ENCODE measurements around the gene SPIRE2.
"Not testable (repeated sequence)": the region's sequence is repeated elsewhere in the genome, so short reads cannot be mapped to it uniquely, and the experiment has no call there.

The SPIRE2 gene

GRCh38 chr16:89906140-89907025 lies 78.1 kb downstream of the SPIRE2 start:
- no peak for DNase-seq (ENCODE audit: low read depth, low spot score)
- no peak overlapping the region for H3K4me3 ChIP-seq (ENCODE audit: low read length)

DNA sequence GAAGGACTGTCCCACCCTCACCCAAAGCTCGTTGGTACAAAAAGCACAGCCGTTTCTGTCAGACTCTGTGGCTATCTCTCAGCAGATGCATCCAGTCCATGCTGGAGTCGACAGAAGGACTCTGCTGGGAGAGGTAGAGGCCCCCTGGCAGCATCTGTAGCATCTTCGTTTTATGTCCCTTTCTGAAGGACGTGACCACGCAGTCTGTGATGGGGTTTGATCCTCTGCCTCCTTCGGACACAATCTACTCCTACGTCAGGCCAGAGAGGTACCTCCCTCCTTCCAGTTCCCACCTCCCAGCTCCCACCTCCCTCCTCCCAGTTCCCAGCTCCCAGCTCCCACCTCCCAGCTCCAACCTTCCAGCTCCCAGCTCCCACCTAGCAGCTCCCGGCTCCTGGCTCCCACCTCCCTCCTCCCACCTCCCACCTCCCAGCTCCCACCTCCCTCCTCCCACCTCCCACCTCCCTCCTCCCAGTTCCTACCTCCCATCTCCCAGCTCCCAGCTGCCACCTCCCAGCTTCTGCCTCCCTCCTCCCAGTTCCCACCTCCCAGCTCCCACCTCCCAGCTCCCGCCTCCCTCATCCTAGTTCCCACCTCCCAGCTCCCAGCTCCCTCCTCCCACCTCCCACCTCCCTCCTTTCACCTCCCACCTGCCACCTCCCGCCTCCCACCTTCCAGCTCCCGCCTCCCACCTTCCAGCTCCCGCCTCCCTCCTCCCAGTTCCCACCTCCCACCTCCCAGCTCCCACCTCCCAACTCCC lies 79.0 kb downstream of the SPIRE2 start:
- H3K4me3 ChIP-seq (ENCODE audit: low read length), result no peak overlapping the region

DNA sequence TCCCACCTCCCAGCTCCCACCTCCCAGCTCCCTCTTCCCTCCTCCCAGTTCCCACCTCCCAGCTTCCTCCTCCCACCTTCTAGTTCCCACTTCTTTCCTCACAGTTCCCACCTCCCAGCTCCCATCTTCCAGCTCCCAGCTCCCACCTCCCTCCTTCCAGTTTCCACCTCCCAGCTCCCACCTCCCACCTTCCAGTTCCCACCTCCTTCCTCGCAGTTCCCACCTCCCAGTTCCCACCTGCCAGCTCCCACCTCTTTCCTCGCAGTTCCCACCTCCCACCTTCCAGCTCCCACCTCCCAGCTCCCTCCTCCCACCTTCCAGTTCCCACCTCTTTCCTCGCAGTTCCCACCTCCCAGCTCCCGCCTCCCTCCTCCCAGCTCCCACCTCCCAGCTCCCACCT lies 80.0 kb downstream of the SPIRE2 start:
- no peak overlapping the region for H3K4me3 ChIP-seq (ENCODE audit: low read length)
- DNase-seq (ENCODE audit: low read depth, low spot score), result no peak

More for the DNA sequence above, 79.0 kb downstream of the SPIRE2 start:
- DNase-seq (ENCODE audit: low read depth, low spot score), result no peak

DNA sequence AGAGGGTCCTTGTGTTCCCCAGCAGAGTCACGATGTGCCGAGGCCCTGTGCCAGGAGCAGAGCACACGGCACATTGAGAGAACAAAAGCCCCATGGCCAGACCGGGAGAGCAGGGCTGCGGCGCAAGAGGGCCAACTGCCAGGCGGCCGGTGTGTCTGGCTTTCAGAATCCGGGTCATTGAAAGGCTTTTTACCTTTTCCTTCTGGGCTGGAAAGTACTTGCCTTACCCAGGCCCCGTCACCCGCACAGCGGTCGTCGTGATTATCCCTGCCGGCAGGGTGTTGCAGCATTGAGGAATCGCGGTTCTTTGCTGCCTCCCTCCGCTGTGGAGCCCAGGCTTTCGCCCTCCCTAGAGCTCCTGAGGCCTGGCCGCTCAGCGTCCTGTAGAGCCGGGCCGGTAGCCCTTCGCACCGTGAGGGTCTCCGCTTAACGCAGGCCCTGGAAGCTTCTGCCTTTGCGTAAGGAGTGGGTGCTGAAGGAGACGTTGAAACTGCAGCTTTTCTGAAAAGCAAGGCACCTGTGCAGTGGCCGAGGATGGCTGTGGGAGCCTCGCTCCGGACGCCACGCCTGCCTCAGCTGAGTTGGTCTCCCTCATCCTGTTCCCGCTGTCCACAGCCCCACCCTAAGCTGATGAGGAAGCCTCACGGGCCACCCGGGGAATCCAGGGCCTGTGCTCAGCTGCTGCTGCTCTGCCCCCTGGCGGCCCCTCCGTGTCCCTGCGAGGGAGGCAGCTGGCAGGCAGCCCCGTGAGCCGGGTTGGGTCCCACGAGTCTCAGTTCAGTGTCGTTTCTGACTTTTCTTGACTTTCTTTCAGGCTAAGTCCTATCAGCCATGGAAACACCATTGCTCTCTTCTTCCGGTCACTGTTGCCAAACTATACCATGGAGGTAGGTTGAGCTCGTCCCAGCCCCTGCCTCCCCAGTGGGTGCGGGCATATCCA lies 81.8 kb downstream of the SPIRE2 start:
- no peak overlapping the region for H3K4me3 ChIP-seq (ENCODE audit: low read length)
- DNase-seq (ENCODE audit: low read depth, low spot score), result peak; percentile 32

DNA sequence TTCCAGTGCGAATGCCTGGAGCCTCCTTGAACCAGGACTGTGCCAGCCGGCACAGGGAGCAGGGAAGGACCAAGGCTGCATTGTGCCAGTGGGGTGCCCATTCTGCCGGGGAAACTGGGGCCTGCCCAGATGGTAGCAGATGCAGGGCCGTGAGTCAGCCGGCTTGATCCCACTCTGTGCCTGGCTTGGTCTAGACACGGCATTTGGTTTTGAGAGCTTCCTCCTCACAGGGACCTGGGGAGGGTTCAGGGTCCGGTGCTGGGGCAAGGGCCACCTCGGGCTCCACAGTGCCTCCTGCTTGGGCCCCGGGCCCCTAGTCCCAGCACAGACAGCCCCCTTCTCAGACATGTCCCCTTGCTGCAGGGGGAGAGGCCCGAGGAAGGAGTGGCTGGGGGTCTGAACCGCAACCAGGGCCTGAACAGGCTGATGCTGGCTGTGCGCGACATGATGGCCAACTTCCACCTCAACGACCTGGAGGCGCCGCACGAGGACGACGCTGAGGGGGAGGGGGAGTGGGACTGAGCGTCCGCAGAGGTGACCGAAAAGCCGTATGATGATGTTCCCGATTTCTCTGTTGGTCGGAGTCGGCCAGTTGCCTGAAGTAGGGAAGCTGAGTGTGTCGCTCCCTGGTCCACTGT lies 82.6 kb downstream of the SPIRE2 start:
- DNase-seq (ENCODE audit: low read depth, low spot score), result no peak
- H3K4me3 ChIP-seq (ENCODE audit: low read length), result no peak overlapping the region

DNA sequence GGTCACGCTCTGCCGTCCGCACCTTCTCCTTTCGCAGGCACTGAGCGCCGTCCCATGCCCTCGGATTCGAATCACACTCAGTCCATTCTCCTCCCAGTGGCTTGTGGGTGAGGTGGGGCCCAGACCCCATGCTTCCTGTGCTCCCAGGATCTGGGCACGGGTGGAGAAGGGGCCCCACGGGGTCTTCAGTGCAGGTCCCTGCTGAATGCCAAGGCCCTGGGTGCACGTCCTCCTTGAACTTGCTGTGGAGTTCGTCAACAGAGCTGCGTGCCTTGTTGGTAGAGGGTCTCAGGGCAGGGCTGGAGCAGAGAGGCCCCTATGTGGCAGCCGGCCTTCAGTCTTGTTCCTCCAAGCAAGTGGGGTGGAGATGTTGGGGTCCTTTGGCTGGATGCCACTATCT lies 83.1 kb downstream of the SPIRE2 start:
- no peak overlapping the region for H3K4me3 ChIP-seq (ENCODE audit: low read length)
- no peak for DNase-seq (ENCODE audit: low read depth, low spot score)

DNA sequence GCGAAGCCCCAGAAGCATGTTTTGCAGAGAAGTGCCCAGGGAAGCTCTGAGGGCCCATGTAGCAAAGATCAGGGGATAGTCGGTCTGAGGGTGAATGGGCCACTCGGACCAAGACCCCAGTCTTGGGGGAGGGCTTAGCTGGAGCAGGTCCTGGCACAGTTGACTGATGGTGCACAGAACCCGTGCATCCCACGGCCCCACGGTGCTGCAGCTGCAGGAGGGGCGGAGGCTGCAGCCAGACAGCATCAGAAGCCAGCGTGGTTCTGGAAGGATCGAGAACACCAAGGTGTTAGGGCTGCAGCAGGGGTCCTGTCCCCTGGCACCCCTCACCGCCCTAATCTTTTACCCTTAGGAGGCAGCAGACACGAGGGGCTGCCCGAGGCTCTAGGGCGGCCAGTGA lies 83.9 kb downstream of the SPIRE2 start:
- DNase-seq (ENCODE audit: low read depth, low spot score), result no peak
- no peak overlapping the region for H3K4me3 ChIP-seq (ENCODE audit: low read length)

DNA sequence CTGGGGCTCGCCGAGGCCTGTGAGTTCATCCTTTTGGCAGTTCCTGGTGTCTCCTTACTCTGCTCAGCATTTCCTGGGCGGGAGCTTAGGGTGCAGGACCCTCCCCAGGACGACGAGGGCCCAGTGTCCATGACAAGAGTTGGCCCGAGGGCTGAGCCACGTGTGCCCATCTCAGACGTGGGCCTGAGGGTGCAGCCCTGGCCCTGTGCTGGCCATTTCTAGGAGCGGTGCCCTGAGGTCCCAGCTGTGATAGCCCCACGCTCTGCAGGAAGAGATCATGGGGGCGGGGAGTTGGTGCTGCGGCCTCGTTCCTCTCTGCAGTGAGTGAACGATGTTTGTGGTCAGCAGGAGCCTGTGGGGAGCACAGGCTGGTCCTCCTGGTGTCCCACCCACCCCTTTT lies 84.4 kb downstream of the SPIRE2 start:
- DNase-seq (ENCODE audit: low read depth, low spot score), result no peak
- no peak overlapping the region for H3K4me3 ChIP-seq (ENCODE audit: low read length)

- no peak for DNase-seq (ENCODE audit: low read depth, low spot score)
- H3K4me3 ChIP-seq (ENCODE audit: low read length), result no peak overlapping the region
Measured at GRCh38 chr16:89913408-89914387, 85.4 kb downstream of the SPIRE2 start.

- not testable (repeated sequence) for DNase-seq (ENCODE audit: low read depth, low spot score); H3K4me3 ChIP-seq (ENCODE audit: low read length)
Measured at GRCh38 chr16:89914642-89915285, 86.5 kb downstream of the SPIRE2 start.

GRCh38 chr16:89915303-89916232 lies 87.3 kb downstream of the SPIRE2 start:
- DNase-seq (ENCODE audit: low read depth, low spot score), result no peak
- no peak overlapping the region for H3K4me3 ChIP-seq (ENCODE audit: low read length)

GRCh38 chr16:89917773-89918452 lies 89.6 kb downstream of the SPIRE2 start:
- DNase-seq (ENCODE audit: low read depth, low spot score), result peak; percentile 93
- H3K4me3 ChIP-seq (ENCODE audit: low read length), result peak overlapping the region; percentile 52

DNA sequence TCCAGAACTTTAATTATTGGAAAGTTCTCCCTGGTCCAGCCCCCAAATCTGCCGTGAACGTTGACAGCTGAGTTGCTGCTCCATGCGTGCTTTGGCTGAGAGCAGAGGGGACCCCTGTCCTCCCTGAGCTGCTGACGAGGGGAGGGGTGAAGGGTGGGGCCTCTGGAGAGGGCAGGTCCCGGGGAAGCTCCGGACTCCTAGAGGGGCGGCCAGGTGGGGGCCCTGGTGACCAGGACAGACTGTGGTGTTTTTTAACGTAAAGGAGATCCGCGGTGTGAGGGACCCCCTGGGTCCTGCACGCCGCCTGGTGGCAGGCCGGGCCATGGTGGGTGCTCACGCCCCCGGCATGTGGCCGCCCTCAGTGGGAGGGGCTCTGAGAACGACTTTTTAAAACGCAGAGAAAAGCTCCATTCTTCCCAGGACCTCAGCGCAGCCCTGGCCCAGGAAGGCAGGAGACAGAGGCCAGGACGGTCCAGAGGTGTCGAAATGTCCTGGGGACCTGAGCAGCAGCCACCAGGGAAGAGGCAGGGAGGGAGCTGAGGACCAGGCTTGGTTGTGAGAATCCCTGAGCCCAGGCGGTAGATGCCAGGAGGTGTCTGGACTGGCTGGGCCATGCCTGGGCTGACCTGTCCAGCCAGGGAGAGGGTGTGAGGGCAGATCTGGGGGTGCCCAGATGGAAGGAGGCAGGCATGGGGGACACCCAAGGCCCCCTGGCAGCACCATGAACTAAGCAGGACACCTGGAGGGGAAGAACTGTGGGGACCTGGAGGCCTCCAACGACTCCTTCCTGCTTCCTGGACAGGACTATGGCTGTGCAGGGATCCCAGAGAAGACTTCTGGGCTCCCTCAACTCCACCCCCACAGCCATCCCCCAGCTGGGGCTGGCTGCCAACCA lies 90.4 kb downstream of the SPIRE2 start, which contains the start of gene MC1R:
TSS of gene MC1R (plus strand) at position 410 of the 895 bp plus-strand sequence. CDS start at position 807, 397 bp downstream.
- peak within 1 kb of the TSS; percentile 52 for H3K4me3 ChIP-seq (ENCODE audit: low read length)
- peak; percentile 60 for DNase-seq (ENCODE audit: low read depth, low spot score)

DNA sequence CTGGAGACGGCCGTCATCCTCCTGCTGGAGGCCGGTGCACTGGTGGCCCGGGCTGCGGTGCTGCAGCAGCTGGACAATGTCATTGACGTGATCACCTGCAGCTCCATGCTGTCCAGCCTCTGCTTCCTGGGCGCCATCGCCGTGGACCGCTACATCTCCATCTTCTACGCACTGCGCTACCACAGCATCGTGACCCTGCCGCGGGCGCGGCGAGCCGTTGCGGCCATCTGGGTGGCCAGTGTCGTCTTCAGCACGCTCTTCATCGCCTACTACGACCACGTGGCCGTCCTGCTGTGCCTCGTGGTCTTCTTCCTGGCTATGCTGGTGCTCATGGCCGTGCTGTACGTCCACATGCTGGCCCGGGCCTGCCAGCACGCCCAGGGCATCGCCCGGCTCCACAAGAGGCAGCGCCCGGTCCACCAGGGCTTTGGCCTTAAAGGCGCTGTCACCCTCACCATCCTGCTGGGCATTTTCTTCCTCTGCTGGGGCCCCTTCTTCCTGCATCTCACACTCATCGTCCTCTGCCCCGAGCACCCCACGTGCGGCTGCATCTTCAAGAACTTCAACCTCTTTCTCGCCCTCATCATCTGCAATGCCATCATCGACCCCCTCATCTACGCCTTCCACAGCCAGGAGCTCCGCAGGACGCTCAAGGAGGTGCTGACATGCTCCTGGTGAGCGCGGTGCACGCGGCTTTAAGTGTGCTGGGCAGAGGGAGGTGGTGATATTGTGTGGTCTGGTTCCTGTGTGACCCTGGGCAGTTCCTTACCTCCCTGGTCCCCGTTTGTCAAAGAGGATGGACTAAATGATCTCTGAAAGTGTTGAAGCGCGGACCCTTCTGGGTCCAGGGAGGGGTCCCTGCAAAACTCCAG lies 91.5 kb downstream of the SPIRE2 start:
- no peak overlapping the region for H3K4me3 ChIP-seq (ENCODE audit: low read length)
- DNase-seq (ENCODE audit: low read depth, low spot score), result no peak

Data from Jurkat, Clone E6-1 (cell line).